ACC112 (cell line): Measurements from ENCODE around the gene TTC22.

Experiments used
- H2AFZ ChIP-seq: fragments of 200-600 bp; sonication (generic); one replicate; pipeline ENCODE4 v1.6.0; 2017; ENCODE audit warnings: antibody characterized with exemption, low read length; ENCODE audit not compliant: unreplicated experiment
- H3K27ac ChIP-seq: fragments of 200-600 bp; sonication (generic); 2 replicates; pipeline ENCODE4 v1.5.1; 2014; ENCODE audit warnings: low read depth, mild to moderate bottlenecking, antibody characterized with exemption, low read length, moderate library complexity
- H3K27me3 ChIP-seq: fragments of 200-600 bp; sonication (generic); 2 replicates; pipeline ENCODE4 v1.6.1; 2014; ENCODE audit warnings: mild to moderate bottlenecking, antibody characterized with exemption, low read length, moderate library complexity, mixed read lengths; ENCODE audit not compliant: insufficient read depth
- H3K36me3 ChIP-seq: fragments of 200-600 bp; sonication (generic); 2 replicates; pipeline ENCODE4 v1.6.1; 2016; ENCODE audit warnings: mild to moderate bottlenecking, antibody characterized with exemption, low read length, moderate library complexity, mixed read lengths; ENCODE audit not compliant: insufficient read depth
- H3K4me1 ChIP-seq: fragments of 200-600 bp; sonication (generic); one replicate; pipeline ENCODE4 v1.6.1; 2016; ENCODE audit warnings: low read length, mixed read lengths; ENCODE audit not compliant: insufficient read depth, unreplicated experiment, control insufficient read depth
- H3K4me3 ChIP-seq: fragments of 200-600 bp; sonication (generic); 2 replicates; pipeline ENCODE4 v1.5.1; 2014; ENCODE audit warnings: mild to moderate bottlenecking, low read depth, low read length
- H3K79me2 ChIP-seq: fragments of 200-600 bp; sonication (generic); one replicate; pipeline ENCODE4 v1.6.0; 2016; ENCODE audit warnings: low read length; ENCODE audit not compliant: control insufficient read depth, unreplicated experiment, insufficient read depth

TTC22 gene

DNA sequence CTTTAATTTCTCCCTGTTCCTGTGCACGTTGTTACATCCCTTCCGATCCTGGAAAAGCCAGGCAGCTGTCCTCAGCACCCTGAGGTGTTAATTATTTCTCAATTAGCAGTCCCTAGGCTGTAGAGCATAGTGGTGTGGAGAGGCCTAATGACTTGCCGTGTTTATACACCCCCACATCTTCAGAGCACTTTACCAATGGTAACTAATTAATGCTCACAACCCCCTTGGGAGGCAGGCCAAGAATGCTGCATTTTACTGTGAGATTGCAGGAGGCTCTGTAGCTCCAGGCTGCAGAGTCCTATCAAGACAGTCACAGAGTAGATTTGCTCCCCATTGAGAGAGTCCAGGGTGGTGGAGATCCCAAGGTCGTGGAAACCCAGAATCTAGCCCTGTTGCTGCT is 34.4 kb downstream of the TTC22 start:
- Histone ChIP-seq H3K36me3 (no peaks in the 10 kb centered on the region), H3K27ac (no peak overlapping the region), H3K79me2 (peaks cover 18% of the 10 kb centered on the region), H3K27me3 (no peaks in the 10 kb centered on the region), H3K4me3 (no peak overlapping the region), H3K4me1 (peaks cover 4% of the 10 kb centered on the region), H2AFZ (no peak overlapping the region)

DNA sequence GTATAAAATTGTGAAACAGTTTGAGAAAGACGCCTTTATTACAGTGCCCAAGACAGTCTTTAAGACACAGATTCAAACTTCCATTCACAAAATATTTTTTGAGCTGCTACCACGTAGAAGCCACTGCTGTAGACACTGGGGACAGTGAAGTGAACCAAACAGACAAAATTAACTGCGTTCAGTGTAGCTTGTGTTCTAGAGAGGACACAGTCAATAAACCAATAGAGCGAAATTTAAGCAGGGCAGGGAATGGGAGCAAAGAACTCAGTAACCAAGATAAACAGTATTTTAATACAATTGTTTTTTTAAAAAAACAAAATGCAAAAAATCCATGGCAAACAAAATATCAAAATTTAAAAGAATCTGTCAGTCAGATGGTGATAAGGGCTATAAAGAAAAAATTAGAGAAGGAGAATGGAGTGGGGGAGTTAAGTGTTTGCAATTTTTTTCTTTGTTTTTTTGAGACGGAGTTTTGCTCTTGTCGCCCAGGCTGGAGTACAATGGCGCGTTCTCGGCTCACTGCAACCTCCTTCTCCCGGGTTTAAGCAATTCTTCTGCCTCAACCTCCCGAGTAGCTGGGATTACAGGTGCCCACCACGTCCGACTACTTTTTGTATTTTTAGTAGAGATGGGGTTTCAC is 36.1 kb downstream of the TTC22 start:
- Histone ChIP-seq H3K36me3 (no peaks in the 10 kb centered on the region), H3K27me3 (no peaks in the 10 kb centered on the region), H3K27ac (peak overlapping the region; percentile 30; the same call in 1 of the 2 replicates), H3K79me2 (peaks cover 22% of the 10 kb centered on the region), H3K4me3 (peak overlapping the region; percentile 91), H2AFZ (peak overlapping the region; percentile 83), H3K4me1 (peaks cover 4% of the 10 kb centered on the region)

GRCh38 chr1:54764133-54764921 is 36.8 kb downstream of the TTC22 start, which contains the start of gene PARS2:
PARS2 (minus strand) TSS chr1:54764523; CDS start chr1:54759161, 5,362 bp downstream.
- Histone ChIP-seq H3K27me3 (no peaks in the 10 kb centered on the region), H2AFZ (peak within 1 kb of the TSS; percentile 83), H3K27ac (peak within 1 kb of the TSS; percentile 30; the same call in 1 of the 2 replicates), H3K4me1 (peaks cover 4% of the 10 kb centered on the region), H3K36me3 (no peaks in the 10 kb centered on the region), H3K79me2 (peaks cover 22% of the 10 kb centered on the region), H3K4me3 (peak within 1 kb of the TSS; percentile 91)

DNA sequence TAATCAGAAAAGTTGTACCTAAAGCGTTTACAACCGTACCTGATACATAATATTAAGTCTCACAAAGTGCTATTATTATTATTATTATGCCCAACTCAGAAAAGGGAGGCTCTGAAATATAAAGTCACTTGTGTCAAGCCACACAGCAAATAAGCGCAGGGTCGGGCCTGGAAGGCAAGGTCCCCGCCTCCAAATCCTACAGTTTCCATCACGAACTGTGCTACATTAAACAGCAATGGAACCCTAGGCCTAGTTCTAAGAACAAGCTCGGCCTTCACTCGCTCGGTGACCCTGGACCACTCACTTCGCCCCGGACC is 37.3 kb downstream of the TTC22 start:
- Histone ChIP-seq H2AFZ (peak overlapping the region; percentile 82), H3K27ac (peak overlapping the region; percentile 18; the same call in 1 of the 2 replicates), H3K4me1 (peaks cover 4% of the 10 kb centered on the region), H3K27me3 (no peaks in the 10 kb centered on the region), H3K79me2 (peaks cover 22% of the 10 kb centered on the region), H3K36me3 (no peaks in the 10 kb centered on the region), H3K4me3 (peak overlapping the region; percentile 91)

GRCh38 chr1:54758678-54759348 is 42.3 kb downstream of the TTC22 start:
- H2AFZ ChIP-seq: no peak overlapping the region
- H3K4me3 ChIP-seq: no peak overlapping the region
- H3K27ac ChIP-seq: no peak overlapping the region
- peaks cover 20% of the 10 kb centered on the region for H3K79me2 ChIP-seq
- peaks cover 4% of the 10 kb centered on the region for H3K4me1 ChIP-seq
- H3K36me3 ChIP-seq: peaks cover 4% of the 10 kb centered on the region; the same call in 1 of the 2 replicates
- H3K27me3 ChIP-seq: no peaks in the 10 kb centered on the region

DNA sequence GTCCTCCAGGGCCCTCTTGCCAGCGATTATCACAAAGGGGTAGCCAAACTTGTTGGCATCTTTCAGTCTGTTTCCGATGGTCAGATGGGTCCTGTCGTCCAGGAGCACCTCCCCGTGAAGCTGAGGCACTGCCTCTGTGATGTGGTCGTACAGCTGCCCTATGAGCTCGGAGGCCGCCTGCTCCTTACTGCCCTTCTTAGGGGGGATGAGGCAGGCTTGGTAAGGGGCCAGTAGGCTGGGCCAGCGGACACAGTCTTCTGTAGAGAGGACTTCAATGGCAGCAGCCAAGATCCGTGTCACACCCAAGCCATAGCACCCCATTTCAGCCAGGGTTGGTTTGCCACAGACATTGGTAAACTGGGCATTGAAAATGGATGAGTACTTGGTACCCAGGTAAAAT is 43.3 kb downstream of the TTC22 start:
- Histone ChIP-seq H3K27me3 (no peaks in the 10 kb centered on the region), H3K79me2 (peaks cover 10% of the 10 kb centered on the region), H3K4me3 (no peak overlapping the region), H3K27ac (no peak overlapping the region), H3K36me3 (peaks cover 4% of the 10 kb centered on the region; the same call in 1 of the 2 replicates), H2AFZ (no peak overlapping the region), H3K4me1 (no peaks in the 10 kb centered on the region)

DNA sequence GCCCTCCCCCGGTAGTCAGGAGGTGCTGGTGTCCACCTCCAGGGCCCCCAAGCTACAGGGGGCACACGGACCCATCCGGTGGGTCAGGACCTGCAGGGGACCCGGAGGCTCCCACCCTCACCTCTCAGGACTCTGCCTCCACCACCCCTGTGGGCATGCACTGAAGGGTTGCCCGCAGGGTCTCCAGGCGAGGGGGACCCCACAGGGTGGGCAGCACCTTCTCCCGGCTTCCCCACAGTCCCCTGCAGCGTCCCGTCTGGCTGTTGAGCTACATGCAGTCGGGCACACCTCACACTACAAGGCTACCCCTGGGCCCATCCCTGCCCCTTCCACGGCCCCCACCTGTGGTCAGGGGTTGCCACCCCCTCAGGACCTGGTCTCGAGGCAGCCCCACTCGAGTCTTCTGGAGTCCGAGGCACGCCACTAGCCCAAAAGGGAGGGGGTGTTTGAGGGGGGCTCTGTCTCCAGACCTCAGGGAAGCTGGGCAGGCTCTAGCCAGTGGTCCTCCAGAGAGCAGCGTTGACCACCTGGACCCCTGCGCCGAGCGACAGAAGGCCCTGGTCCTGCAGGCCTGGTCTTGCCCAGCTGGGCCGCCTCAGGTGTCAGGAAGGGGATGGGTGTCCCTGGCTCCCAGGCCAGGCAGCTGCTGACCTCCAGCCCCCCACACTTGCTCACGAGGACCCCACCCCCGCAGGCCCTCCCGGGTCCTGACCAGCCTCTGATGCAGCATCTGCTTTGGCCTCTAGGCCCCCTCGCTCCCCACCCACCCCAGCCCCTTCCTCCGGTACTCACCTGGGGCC is 46.4 kb downstream of the TTC22 start:
- H3K4me1 ChIP-seq: no peaks in the 10 kb centered on the region
- no peak overlapping the region for H2AFZ ChIP-seq
- H3K4me3 ChIP-seq: no peak overlapping the region
- peaks cover 4% of the 10 kb centered on the region; the same call in 1 of the 2 replicates for H3K27me3 ChIP-seq
- peaks cover 4% of the 10 kb centered on the region; the same call in 1 of the 2 replicates for H3K36me3 ChIP-seq
- no peaks in the 10 kb centered on the region for H3K79me2 ChIP-seq
- no peak overlapping the region for H3K27ac ChIP-seq

DNA sequence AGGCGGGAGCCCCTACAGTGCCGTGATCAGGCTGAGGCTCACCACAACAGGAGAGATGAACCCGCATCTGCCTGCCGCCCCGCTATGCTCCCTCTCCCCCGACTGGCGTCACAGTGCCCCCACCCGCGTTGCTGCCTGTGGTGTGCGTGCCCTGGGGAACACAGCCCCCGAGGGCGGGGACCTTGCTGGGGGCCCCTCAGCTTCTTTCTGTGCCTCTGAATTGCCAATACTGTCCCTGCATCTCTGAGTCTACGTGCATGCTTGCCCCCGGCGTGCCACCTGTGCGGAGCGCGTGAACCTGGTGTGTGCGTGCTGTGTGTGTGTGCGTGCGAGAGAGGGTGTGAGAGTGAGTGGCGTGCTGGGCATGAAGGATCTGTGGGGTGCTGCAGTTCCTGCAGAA is 47.1 kb downstream of the TTC22 start:
- Histone ChIP-seq H3K27me3 (peaks cover 6% of the 10 kb centered on the region; the same call in 1 of the 2 replicates), H3K27ac (no peak overlapping the region), H2AFZ (no peak overlapping the region), H3K79me2 (no peaks in the 10 kb centered on the region), H3K36me3 (peaks cover 4% of the 10 kb centered on the region; the same call in 1 of the 2 replicates), H3K4me3 (no peak overlapping the region), H3K4me1 (no peaks in the 10 kb centered on the region)

DNA sequence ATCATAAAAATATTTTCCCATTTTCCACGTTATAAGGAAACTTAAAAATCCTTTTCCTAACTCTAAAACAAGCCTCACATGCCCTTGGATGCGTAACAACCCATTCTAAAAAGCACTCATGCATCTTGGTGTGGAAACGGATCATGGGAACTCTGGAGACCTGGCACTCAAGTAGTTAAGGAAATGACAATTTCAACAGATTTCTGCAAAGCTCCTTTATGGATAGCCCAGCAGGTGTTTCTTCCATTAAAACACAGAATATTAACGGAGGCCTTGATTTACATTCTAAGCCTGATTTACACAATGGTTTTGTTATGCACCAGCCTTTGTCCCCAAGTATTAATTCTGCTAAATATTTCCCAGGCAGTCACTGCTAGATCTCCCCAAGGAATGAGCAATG is 49.7 kb downstream of the TTC22 start:
- H3K27ac ChIP-seq: no peak overlapping the region
- peaks cover 6% of the 10 kb centered on the region; the same call in 1 of the 2 replicates for H3K27me3 ChIP-seq
- no peaks in the 10 kb centered on the region; the same call in 1 of the 2 replicates for H3K36me3 ChIP-seq
- no peak overlapping the region for H3K4me3 ChIP-seq
- H3K4me1 ChIP-seq: no peaks in the 10 kb centered on the region
- H2AFZ ChIP-seq: no peak overlapping the region
- no peaks in the 10 kb centered on the region for H3K79me2 ChIP-seq

- H3K79me2 ChIP-seq: no peaks in the 10 kb centered on the region
- H3K4me1 ChIP-seq: no peaks in the 10 kb centered on the region
- H2AFZ ChIP-seq: no peak overlapping the region
- peaks cover 6% of the 10 kb centered on the region; the same call in 1 of the 2 replicates for H3K27me3 ChIP-seq
- H3K27ac ChIP-seq: no peak overlapping the region
- no peaks in the 10 kb centered on the region for H3K36me3 ChIP-seq
- no peak overlapping the region for H3K4me3 ChIP-seq
Observed at GRCh38 chr1:54750596-54750995, 50.5 kb downstream of the TTC22 start.
